Testis (tissue), 2 donors: ENCODE data around the gene CMKLR1.

Source experiments
- POLR2A ChIP-seq: fragments of 450-650 bp; IDR thresholded peaks from one replicate; pipeline ENCODE4 v1.6.1; 2017; ENCODE audit warnings: antibody characterized with exemption, mild to moderate bottlenecking, moderate library complexity
- TF ChIP-seq, protein P1 (sequence below), 3 experiments: fragments of 450-650 bp in 2 of 3; fragments of 200-600 bp in 1 of 3; sonication (generic) in 1 of 3; IDR thresholded peaks; one replicate each; pipeline ENCODE4 v1.5.1; 2016 to 2019; ENCODE audit warnings: antibody characterized with exemption in 3 of 3, mild to moderate bottlenecking in 2 of 3, moderate library complexity in 1 of 3

DNA sequence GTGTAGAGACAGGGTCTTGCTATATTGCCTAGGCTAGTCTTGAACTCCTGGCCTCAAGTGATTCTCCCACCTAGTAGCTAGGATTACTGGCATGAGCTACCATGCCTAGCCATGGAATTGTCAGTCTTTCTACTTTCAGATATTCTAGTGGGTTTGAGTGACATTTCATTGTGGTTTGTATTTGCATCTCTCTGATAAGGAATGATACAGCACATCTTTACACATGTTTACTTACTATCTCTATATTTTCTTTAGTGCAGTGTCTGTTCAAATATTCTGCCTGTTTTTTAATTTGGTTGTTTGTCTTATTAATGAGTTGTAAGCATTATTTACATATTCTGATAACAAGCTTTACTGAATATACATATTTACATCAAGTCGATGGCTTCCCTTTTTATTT lies 73.6 kb downstream of the CMKLR1 start:
- no peak for TF ChIP-seq POLR2A
- TF ChIP-seq, protein P1, sequence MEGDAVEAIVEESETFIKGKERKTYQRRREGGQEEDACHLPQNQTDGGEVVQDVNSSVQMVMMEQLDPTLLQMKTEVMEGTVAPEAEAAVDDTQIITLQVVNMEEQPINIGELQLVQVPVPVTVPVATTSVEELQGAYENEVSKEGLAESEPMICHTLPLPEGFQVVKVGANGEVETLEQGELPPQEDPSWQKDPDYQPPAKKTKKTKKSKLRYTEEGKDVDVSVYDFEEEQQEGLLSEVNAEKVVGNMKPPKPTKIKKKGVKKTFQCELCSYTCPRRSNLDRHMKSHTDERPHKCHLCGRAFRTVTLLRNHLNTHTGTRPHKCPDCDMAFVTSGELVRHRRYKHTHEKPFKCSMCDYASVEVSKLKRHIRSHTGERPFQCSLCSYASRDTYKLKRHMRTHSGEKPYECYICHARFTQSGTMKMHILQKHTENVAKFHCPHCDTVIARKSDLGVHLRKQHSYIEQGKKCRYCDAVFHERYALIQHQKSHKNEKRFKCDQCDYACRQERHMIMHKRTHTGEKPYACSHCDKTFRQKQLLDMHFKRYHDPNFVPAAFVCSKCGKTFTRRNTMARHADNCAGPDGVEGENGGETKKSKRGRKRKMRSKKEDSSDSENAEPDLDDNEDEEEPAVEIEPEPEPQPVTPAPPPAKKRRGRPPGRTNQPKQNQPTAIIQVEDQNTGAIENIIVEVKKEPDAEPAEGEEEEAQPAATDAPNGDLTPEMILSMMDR (IDR thresholded peaks at IDR 0.05), result no peak
